Stimulated activated memory B cell treated with anti-CD40 and anti-IgM and Interleukin-4, amounts not matched to agents 10 μg/mL and 1 μg/mL and 100 μg/mL, for 72 hours (primary cell): ENCODE measurements around the gene SH2D1B.

Experiments
- ATAC-seq: fragments of 150-1000 bp; cut with Tn5 transposase; 2 replicates; pipeline ENCODE4 v1.10.0; 2021
- H3K27ac Mint-ChIP-seq: one replicate; pipeline ENCODE4 v1.8.0; 2022; ENCODE audit warnings: mild to moderate bottlenecking, mixed read lengths
- H3K27me3 Mint-ChIP-seq: one replicate; pipeline ENCODE4 v1.8.0; 2022; ENCODE audit warnings: mixed read lengths
- H3K36me3 Mint-ChIP-seq: one replicate; pipeline ENCODE4 v1.8.0; 2022; ENCODE audit warnings: mixed read lengths
- H3K4me1 Mint-ChIP-seq: one replicate; pipeline ENCODE4 v1.8.0; 2022; ENCODE audit warnings: mixed read lengths
- H3K4me3 Mint-ChIP-seq: one replicate; pipeline ENCODE4 v1.8.0; 2022; ENCODE audit warnings: mild to moderate bottlenecking, moderate library complexity, mixed read lengths
- H3K9me3 Mint-ChIP-seq: one replicate; pipeline ENCODE4 v1.8.0; 2022; ENCODE audit warnings: mixed read lengths

SH2D1B gene

GRCh38 chr1:162375463-162375862 is 36.5 kb downstream of the SH2D1B start:
- Mint-ChIP-seq H3K9me3 (no peaks in the 10 kb centered on the region), H3K4me3 (no peak overlapping the region), H3K4me1 (no peaks in the 10 kb centered on the region), H3K27me3 (peaks cover 10% of the 10 kb centered on the region), H3K36me3 (no peaks in the 10 kb centered on the region), H3K27ac (no peak overlapping the region)
- no peak for ATAC-seq

GRCh38 chr1:162374406-162374805 is 37.5 kb downstream of the SH2D1B start:
- H3K36me3 Mint-ChIP-seq = no peaks in the 10 kb centered on the region
- H3K27me3 Mint-ChIP-seq = peaks cover 10% of the 10 kb centered on the region
- no peaks in the 10 kb centered on the region for H3K9me3 Mint-ChIP-seq
- no peak overlapping the region for H3K4me3 Mint-ChIP-seq
- no peak overlapping the region for H3K27ac Mint-ChIP-seq
- H3K4me1 Mint-ChIP-seq = no peaks in the 10 kb centered on the region
- ATAC-seq = no peak

GRCh38 chr1:162373541-162374260 is 38.2 kb downstream of the SH2D1B start:
- Mint-ChIP-seq H3K27ac (no peak overlapping the region), H3K4me1 (no peaks in the 10 kb centered on the region), H3K36me3 (no peaks in the 10 kb centered on the region), H3K27me3 (peaks cover 10% of the 10 kb centered on the region), H3K4me3 (no peak overlapping the region), H3K9me3 (no peaks in the 10 kb centered on the region)
- ATAC-seq = no peak

- Mint-ChIP-seq H3K4me3 (no peak overlapping the region), H3K9me3 (no peaks in the 10 kb centered on the region), H3K27me3 (peaks cover 10% of the 10 kb centered on the region), H3K4me1 (no peaks in the 10 kb centered on the region), H3K36me3 (no peaks in the 10 kb centered on the region), H3K27ac (no peak overlapping the region)
- ATAC-seq = no peak
These were observed 38.9 kb downstream of the SH2D1B start for GRCh38 chr1:162373072-162373427.

GRCh38 chr1:162372159-162373071 is 39.5 kb downstream of the SH2D1B start:
- H3K4me3 Mint-ChIP-seq = no peak overlapping the region
- no peak for ATAC-seq
- H3K36me3 Mint-ChIP-seq = no peaks in the 10 kb centered on the region

GRCh38 chr1:162371611-162372010 is 40.3 kb downstream of the SH2D1B start:
- ATAC-seq = no peak
- no peak overlapping the region for H3K4me3 Mint-ChIP-seq

More at GRCh38 chr1:162372159-162373071, 39.5 kb downstream of the SH2D1B start:
- H3K9me3 Mint-ChIP-seq = no peaks in the 10 kb centered on the region
- H3K27me3 Mint-ChIP-seq = peaks cover 10% of the 10 kb centered on the region
- H3K27ac Mint-ChIP-seq = no peak overlapping the region
- no peaks in the 10 kb centered on the region for H3K4me1 Mint-ChIP-seq

GRCh38 chr1:162370721-162371120 is 41.2 kb downstream of the SH2D1B start:
- peaks cover 19% of the 10 kb centered on the region for H3K27me3 Mint-ChIP-seq
- H3K36me3 Mint-ChIP-seq = no peaks in the 10 kb centered on the region
- no peaks in the 10 kb centered on the region for H3K9me3 Mint-ChIP-seq
- no peaks in the 10 kb centered on the region for H3K4me1 Mint-ChIP-seq
- no peak for ATAC-seq
- H3K27ac Mint-ChIP-seq = no peak overlapping the region
- H3K4me3 Mint-ChIP-seq = no peak overlapping the region

More at GRCh38 chr1:162371611-162372010, 40.3 kb downstream of the SH2D1B start:
- no peaks in the 10 kb centered on the region for H3K4me1 Mint-ChIP-seq
- H3K27me3 Mint-ChIP-seq = peaks cover 17% of the 10 kb centered on the region
- no peaks in the 10 kb centered on the region for H3K36me3 Mint-ChIP-seq
- no peaks in the 10 kb centered on the region for H3K9me3 Mint-ChIP-seq
- no peak overlapping the region for H3K27ac Mint-ChIP-seq

- no peaks in the 10 kb centered on the region for H3K9me3 Mint-ChIP-seq
- H3K36me3 Mint-ChIP-seq = no peaks in the 10 kb centered on the region
- no peak overlapping the region for H3K27ac Mint-ChIP-seq
- no peak for ATAC-seq
- no peaks in the 10 kb centered on the region for H3K4me1 Mint-ChIP-seq
- H3K4me3 Mint-ChIP-seq = no peak overlapping the region
- peaks cover 24% of the 10 kb centered on the region for H3K27me3 Mint-ChIP-seq
These were observed 41.8 kb downstream of the SH2D1B start for GRCh38 chr1:162370161-162370560.

GRCh38 chr1:162369571-162369970 is 42.4 kb downstream of the SH2D1B start:
- no peak for ATAC-seq
- Mint-ChIP-seq H3K9me3 (no peaks in the 10 kb centered on the region), H3K36me3 (no peaks in the 10 kb centered on the region), H3K4me1 (no peaks in the 10 kb centered on the region), H3K4me3 (no peak overlapping the region), H3K27ac (no peak overlapping the region), H3K27me3 (peaks cover 30% of the 10 kb centered on the region)

GRCh38 chr1:162368451-162368850 is 43.5 kb downstream of the SH2D1B start:
- H3K27ac Mint-ChIP-seq = no peak overlapping the region
- H3K4me3 Mint-ChIP-seq = no peak overlapping the region
- no peaks in the 10 kb centered on the region for H3K4me1 Mint-ChIP-seq
- peaks cover 41% of the 10 kb centered on the region for H3K27me3 Mint-ChIP-seq
- no peaks in the 10 kb centered on the region for H3K36me3 Mint-ChIP-seq
- no peak for ATAC-seq
- no peaks in the 10 kb centered on the region for H3K9me3 Mint-ChIP-seq

GRCh38 chr1:162367772-162368171 is 44.2 kb downstream of the SH2D1B start:
- no peaks in the 10 kb centered on the region for H3K36me3 Mint-ChIP-seq
- H3K27ac Mint-ChIP-seq = no peak overlapping the region
- no peak overlapping the region for H3K4me3 Mint-ChIP-seq
- H3K4me1 Mint-ChIP-seq = no peaks in the 10 kb centered on the region
- ATAC-seq = no peak
- no peaks in the 10 kb centered on the region for H3K9me3 Mint-ChIP-seq
- peaks cover 45% of the 10 kb centered on the region for H3K27me3 Mint-ChIP-seq

GRCh38 chr1:162367073-162367472 is 44.9 kb downstream of the SH2D1B start:
- no peak for ATAC-seq
- H3K4me1 Mint-ChIP-seq = peaks cover 2% of the 10 kb centered on the region
- H3K4me3 Mint-ChIP-seq = no peak overlapping the region
- peaks cover 41% of the 10 kb centered on the region for H3K27me3 Mint-ChIP-seq
- no peaks in the 10 kb centered on the region for H3K9me3 Mint-ChIP-seq
- H3K27ac Mint-ChIP-seq = no peak overlapping the region
- no peaks in the 10 kb centered on the region for H3K36me3 Mint-ChIP-seq

GRCh38 chr1:162366671-162367070 is 45.3 kb downstream of the SH2D1B start:
- Mint-ChIP-seq H3K27ac (no peak overlapping the region), H3K36me3 (no peaks in the 10 kb centered on the region), H3K4me1 (peaks cover 6% of the 10 kb centered on the region), H3K4me3 (no peak overlapping the region), H3K27me3 (peaks cover 41% of the 10 kb centered on the region), H3K9me3 (no peaks in the 10 kb centered on the region)
- no peak for ATAC-seq

GRCh38 chr1:162366149-162366548 is 45.8 kb downstream of the SH2D1B start:
- peaks cover 8% of the 10 kb centered on the region for H3K4me1 Mint-ChIP-seq
- no peak for ATAC-seq
- H3K4me3 Mint-ChIP-seq = no peak overlapping the region
- H3K27ac Mint-ChIP-seq = no peak overlapping the region
- H3K27me3 Mint-ChIP-seq = peaks cover 41% of the 10 kb centered on the region
- H3K36me3 Mint-ChIP-seq = no peaks in the 10 kb centered on the region
- no peaks in the 10 kb centered on the region for H3K9me3 Mint-ChIP-seq

GRCh38 chr1:162365284-162366020 is 46.5 kb downstream of the SH2D1B start:
- ATAC-seq = no peak
- Mint-ChIP-seq H3K4me3 (no peak overlapping the region), H3K36me3 (no peaks in the 10 kb centered on the region), H3K27me3 (peaks cover 41% of the 10 kb centered on the region), H3K4me1 (peaks cover 8% of the 10 kb centered on the region), H3K9me3 (no peaks in the 10 kb centered on the region), H3K27ac (no peak overlapping the region)
